ENCODE data around the gene EPHA3.

EPHA3 gene

GRCh38 chr3:89107461-89108290 is at the start of gene EPHA3:
TSS of gene EPHA3 (plus strand) at chr3:89107621. CDS start at chr3:89107749, 128 bp downstream.
- DNase-seq (ENCODE audit: low read depth): no peak

GRCh38 chr3:89058371-89058770 is 49.0 kb upstream of the EPHA3 start:
- DNase-seq (ENCODE audit: low read depth): no peak

GRCh38 chr3:89059211-89059925 is 48.1 kb upstream of the EPHA3 start:
- DNase-seq (ENCODE audit: low read depth): no peak

- no peak for DNase-seq (ENCODE audit: low read depth)
These were observed 46.2 kb upstream of the EPHA3 start for GRCh38 chr3:89061259-89061658.

- no peak for DNase-seq (ENCODE audit: low read depth)
These were observed 39.7 kb upstream of the EPHA3 start for GRCh38 chr3:89067736-89068135.

- no peak for DNase-seq (ENCODE audit: low read depth)
These were observed 34.8 kb upstream of the EPHA3 start for GRCh38 chr3:89072642-89073041.

GRCh38 chr3:89079944-89080343 is 27.5 kb upstream of the EPHA3 start:
- DNase-seq (ENCODE audit: low read depth): no peak

GRCh38 chr3:89087851-89088250 is 19.6 kb upstream of the EPHA3 start:
- no peak for DNase-seq (ENCODE audit: low read depth)

GRCh38 chr3:89098173-89098572 is 9.2 kb upstream of the EPHA3 start:
- DNase-seq (ENCODE audit: low read depth): no peak

GRCh38 chr3:89098964-89099585 is 8.3 kb upstream of the EPHA3 start:
- DNase-seq (ENCODE audit: low read depth): no peak

- DNase-seq (ENCODE audit: low read depth): no peak
These were observed 6.2 kb upstream of the EPHA3 start for GRCh38 chr3:89101251-89101650.

GRCh38 chr3:89101921-89102320 is 5.5 kb upstream of the EPHA3 start:
- no peak for DNase-seq (ENCODE audit: low read depth)

- no peak for DNase-seq (ENCODE audit: low read depth)
These were observed 2.9 kb upstream of the EPHA3 start for GRCh38 chr3:89104499-89104898.

GRCh38 chr3:89105503-89105902 is 1.9 kb upstream of the EPHA3 start:
- DNase-seq (ENCODE audit: low read depth): no peak

- DNase-seq (ENCODE audit: low read depth): no peak
These were observed 800 bp downstream of the EPHA3 start for GRCh38 chr3:89108291-89108550.

GRCh38 chr3:89113344-89113743 is 5.9 kb downstream of the EPHA3 start:
- DNase-seq (ENCODE audit: low read depth): no peak

GRCh38 chr3:89113893-89114840 is 6.7 kb downstream of the EPHA3 start:
- no peak for DNase-seq (ENCODE audit: low read depth)

GRCh38 chr3:89114841-89115223 is 7.4 kb downstream of the EPHA3 start:
- DNase-seq (ENCODE audit: low read depth): no peak

- no peak for DNase-seq (ENCODE audit: low read depth)
These were observed 9.1 kb downstream of the EPHA3 start for GRCh38 chr3:89116476-89116875.

- DNase-seq (ENCODE audit: low read depth): no peak
These were observed 30.6 kb downstream of the EPHA3 start for GRCh38 chr3:89138048-89138447.

GRCh38 chr3:89139870-89140269 is 32.4 kb downstream of the EPHA3 start:
- DNase-seq (ENCODE audit: low read depth): no peak

- DNase-seq (ENCODE audit: low read depth): no peak
These were observed 36.7 kb downstream of the EPHA3 start for GRCh38 chr3:89144080-89144479.
